GM12865 (cell line): ENCODE measurements around the gene MYCBPAP.
A peak's percentile ranks its signal among the peaks of the same experiment; 100 is the strongest.

Experiments
- DNase-seq: peaks from one replicate; pipeline ENCODE4 v3.0.0; 2010; ENCODE audit warnings: low read depth
- H3K4me3 ChIP-seq: 2 replicates; pipeline ENCODE4 v1.5.1; 2011; ENCODE audit warnings: mild to moderate bottlenecking, low read depth, low read length, control low read depth
- CTCF ChIP-seq: IDR thresholded peaks from 2 replicates; pipeline ENCODE4 v1.5.1; 2011; ENCODE audit warnings: low read length, control low read depth, low read depth, inconsistent platforms; ENCODE audit not compliant: insufficient read depth; ENCODE audit errors: missing control alignments

MYCBPAP gene

GRCh38 chr17:50478391-50479381 is 29.6 kb upstream of the MYCBPAP start, which contains the start of gene RSAD1:
Gene RSAD1, plus strand, starts transcription at chr17:50478860. Its CDS starts 25 bp downstream, at chr17:50478885.
- H3K4me3 ChIP-seq = peak within 1 kb of the TSS; percentile 99
- TF ChIP-seq CTCF = peak; percentile 82
- DNase-seq = peak; percentile 97

- peak overlapping the region; percentile 99 for H3K4me3 ChIP-seq
- peak; percentile 59 for TF ChIP-seq CTCF
- DNase-seq = peak; percentile 91
Measured at GRCh38 chr17:50479522-50480141, 28.6 kb upstream of the MYCBPAP start.

GRCh38 chr17:50480142-50480764 is 28.0 kb upstream of the MYCBPAP start:
- H3K4me3 ChIP-seq = no peak overlapping the region
- no peak for DNase-seq
- TF ChIP-seq CTCF = no peak

- no peak overlapping the region for H3K4me3 ChIP-seq
- no peak for TF ChIP-seq CTCF
- DNase-seq = no peak
Measured at GRCh38 chr17:50480854-50481490, 27.3 kb upstream of the MYCBPAP start.

- no peak for DNase-seq
- TF ChIP-seq CTCF = no peak
- H3K4me3 ChIP-seq = no peak overlapping the region
Measured at GRCh38 chr17:50481648-50482047, 26.6 kb upstream of the MYCBPAP start.

GRCh38 chr17:50482110-50482509 is 26.1 kb upstream of the MYCBPAP start:
- no peak for DNase-seq
- no peak overlapping the region for H3K4me3 ChIP-seq
- TF ChIP-seq CTCF = no peak
